ENCODE measurements around the gene KCTD4. TPM values are rescaled to one million over a fixed set of nuclear protein-coding genes. Genes with fewer than 3 reads are reported as not detected.

KCTD4 gene
- total and polyA plus RNA-seq, 2 experiments from 2014 or later: not detected

DNA sequence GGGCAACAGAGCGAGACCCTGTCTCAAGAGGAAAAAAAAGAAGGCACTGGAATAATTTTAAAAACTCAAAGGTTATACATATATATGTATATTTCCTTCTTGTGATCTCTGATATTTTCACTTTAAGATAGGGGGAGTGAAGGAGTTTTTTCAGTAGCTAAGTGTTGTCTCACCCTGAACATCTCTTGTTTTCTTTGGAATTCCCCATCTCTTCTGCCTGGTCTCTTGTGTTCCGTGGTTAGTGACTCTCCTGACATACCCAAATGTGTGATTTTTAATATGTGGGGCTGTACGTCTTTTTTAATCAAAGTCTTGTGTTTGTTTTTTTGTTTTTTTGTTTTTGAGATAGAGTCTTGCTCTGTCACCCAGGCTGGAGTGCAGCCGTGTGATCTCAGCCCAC lies 15.3 kb upstream of the KCTD4 start:
- H3K27me3 ChIP-seq: no peaks in the 10 kb centered on the region
- H3K27ac ChIP-seq: no peak overlapping the region
- H3K36me3 ChIP-seq: no peaks in the 10 kb centered on the region
- H3K4me1 ChIP-seq (ENCODE audit: low read depth): no peaks in the 10 kb centered on the region
- TF ChIP-seq, protein P1, sequence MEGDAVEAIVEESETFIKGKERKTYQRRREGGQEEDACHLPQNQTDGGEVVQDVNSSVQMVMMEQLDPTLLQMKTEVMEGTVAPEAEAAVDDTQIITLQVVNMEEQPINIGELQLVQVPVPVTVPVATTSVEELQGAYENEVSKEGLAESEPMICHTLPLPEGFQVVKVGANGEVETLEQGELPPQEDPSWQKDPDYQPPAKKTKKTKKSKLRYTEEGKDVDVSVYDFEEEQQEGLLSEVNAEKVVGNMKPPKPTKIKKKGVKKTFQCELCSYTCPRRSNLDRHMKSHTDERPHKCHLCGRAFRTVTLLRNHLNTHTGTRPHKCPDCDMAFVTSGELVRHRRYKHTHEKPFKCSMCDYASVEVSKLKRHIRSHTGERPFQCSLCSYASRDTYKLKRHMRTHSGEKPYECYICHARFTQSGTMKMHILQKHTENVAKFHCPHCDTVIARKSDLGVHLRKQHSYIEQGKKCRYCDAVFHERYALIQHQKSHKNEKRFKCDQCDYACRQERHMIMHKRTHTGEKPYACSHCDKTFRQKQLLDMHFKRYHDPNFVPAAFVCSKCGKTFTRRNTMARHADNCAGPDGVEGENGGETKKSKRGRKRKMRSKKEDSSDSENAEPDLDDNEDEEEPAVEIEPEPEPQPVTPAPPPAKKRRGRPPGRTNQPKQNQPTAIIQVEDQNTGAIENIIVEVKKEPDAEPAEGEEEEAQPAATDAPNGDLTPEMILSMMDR (IDR thresholded peaks at IDR 0.05; ENCODE audit: low read depth, low read length): no peak
- no peak for DNase-seq (ENCODE audit: low read depth in 1 of 2, low spot score in 1 of 2)
- H3K4me3 ChIP-seq: no peak overlapping the region
- H3K9me3 ChIP-seq (ENCODE audit: low read depth): no peaks in the 10 kb centered on the region

DNA sequence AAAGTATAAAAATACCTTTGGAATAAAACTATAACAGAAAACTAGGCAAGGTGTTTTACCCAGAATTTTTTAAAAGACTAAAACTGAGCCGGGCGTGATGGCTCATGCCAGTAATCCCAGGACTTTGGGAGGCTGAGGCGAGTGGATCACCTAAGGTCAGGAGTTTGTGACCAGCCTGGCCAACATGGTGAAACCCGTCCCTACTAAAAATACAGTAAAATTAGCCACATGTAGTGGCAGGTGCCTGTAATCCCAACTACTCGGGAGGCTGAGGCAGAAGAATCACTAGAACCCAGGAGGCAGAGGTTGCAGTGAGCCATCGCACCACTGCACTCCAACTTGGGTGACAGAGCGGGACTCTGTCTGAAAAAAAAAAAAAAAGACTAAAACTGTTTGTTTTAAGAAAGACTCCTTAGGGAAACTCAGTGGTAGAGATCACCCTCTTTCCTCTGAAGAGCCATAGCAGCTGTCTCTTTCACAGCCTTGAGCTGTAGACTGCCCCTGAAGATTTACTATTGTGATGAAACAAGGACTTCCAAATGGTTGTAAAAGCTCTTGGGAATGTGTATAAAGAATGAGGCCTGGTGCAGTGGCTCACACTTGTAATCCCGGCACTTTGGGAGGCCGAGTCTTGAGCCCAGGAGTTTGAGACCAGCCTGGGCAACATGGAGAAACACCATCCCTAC lies 14.7 kb upstream of the KCTD4 start:
- DNase-seq (ENCODE audit: low read depth in 1 of 2, low spot score in 1 of 2): no peak
- Histone ChIP-seq H3K9me3 (ENCODE audit: low read depth) (no peaks in the 10 kb centered on the region), H3K27me3 (no peaks in the 10 kb centered on the region), H3K27ac (no peak overlapping the region), H3K36me3 (no peaks in the 10 kb centered on the region), H3K4me1 (ENCODE audit: low read depth) (no peaks in the 10 kb centered on the region), H3K4me3 (no peak overlapping the region)
- TF ChIP-seq, protein P1 (IDR thresholded peaks at IDR 0.05; ENCODE audit: low read depth, low read length): no peak

DNA sequence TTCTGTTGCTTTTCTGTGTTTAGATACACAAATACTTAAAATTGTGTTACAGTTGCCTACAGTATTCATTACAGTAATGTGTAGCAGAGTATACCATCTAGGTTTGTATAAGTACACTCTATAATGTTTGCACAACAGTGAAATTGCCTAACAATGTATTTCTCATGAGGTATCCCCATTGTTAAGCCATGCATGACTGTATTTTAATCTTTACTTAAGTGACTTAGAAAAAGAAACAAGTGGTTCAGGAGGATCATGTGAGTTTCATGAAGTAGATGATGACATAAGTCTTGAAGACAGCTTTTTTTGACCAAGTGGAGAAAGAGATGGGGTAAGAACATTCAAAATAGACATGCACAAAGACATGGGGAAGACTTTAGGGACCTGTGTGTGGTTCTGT lies 8.4 kb upstream of the KCTD4 start:
- H3K9me3 ChIP-seq (ENCODE audit: low read depth): no peaks in the 10 kb centered on the region
- peaks cover 5% of the 10 kb centered on the region for H3K36me3 ChIP-seq
- H3K4me3 ChIP-seq: no peak overlapping the region
- no peaks in the 10 kb centered on the region for H3K4me1 ChIP-seq (ENCODE audit: low read depth)
- H3K27me3 ChIP-seq: no peaks in the 10 kb centered on the region
- DNase-seq (ENCODE audit: low read depth in 1 of 2, low spot score in 1 of 2): peak in 1 of 2 donors; percentile 57
- TF ChIP-seq, protein P1 (IDR thresholded peaks at IDR 0.05; ENCODE audit: low read depth, low read length): no peak
- no peak overlapping the region for H3K27ac ChIP-seq

DNA sequence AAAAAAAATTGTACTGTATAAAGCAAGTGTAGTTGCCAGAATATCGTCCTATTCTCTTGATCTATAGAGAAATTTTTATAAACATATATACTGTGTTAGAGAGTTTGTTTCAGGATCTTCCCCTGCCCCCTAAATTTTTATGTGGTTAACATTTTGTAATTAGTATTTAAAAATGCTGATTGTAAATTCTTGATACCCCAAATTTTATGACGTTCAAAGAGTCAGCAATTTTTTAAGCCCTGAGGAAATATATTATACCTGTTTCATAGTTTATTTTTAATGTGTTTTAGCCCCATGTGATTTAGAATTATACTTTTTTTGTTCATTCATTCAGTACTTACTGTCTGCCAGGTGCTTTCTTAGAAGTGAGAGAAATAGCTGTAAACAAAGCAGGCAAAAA lies 7.3 kb upstream of the KCTD4 start:
- DNase-seq (ENCODE audit: low read depth in 1 of 2, low spot score in 1 of 2): no peak
- TF ChIP-seq, protein P1 (IDR thresholded peaks at IDR 0.05; ENCODE audit: low read depth, low read length): no peak
- Histone ChIP-seq H3K4me3 (no peak overlapping the region), H3K36me3 (peaks cover 5% of the 10 kb centered on the region), H3K9me3 (ENCODE audit: low read depth) (no peaks in the 10 kb centered on the region), H3K27ac (no peak overlapping the region), H3K4me1 (ENCODE audit: low read depth) (no peaks in the 10 kb centered on the region), H3K27me3 (no peaks in the 10 kb centered on the region)

DNA sequence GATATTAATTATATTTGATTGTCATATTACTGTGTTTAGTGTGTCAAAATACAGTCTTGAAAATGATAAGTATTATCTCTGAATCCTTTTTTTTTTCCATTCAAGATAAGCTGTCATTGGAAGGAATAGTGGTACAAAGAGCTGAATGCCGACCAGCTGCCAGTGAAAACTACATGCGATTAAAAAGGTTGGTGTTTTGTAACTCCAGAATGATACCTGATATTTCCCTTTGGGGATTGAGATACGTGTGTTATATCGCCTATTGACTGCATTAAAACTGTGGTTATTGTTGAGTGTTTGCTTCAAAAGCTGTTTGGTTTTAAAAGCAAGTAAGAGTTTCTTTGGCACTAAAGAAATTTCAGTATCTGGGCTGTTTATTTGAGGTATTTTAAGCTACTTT lies 6.5 kb upstream of the KCTD4 start:
- DNase-seq (ENCODE audit: low read depth in 1 of 2, low spot score in 1 of 2): no peak
- peaks cover 5% of the 10 kb centered on the region for H3K36me3 ChIP-seq
- H3K4me3 ChIP-seq: no peak overlapping the region
- no peaks in the 10 kb centered on the region for H3K4me1 ChIP-seq (ENCODE audit: low read depth)
- no peak overlapping the region for H3K27ac ChIP-seq
- H3K27me3 ChIP-seq: no peaks in the 10 kb centered on the region
- TF ChIP-seq, protein P1 (IDR thresholded peaks at IDR 0.05; ENCODE audit: low read depth, low read length): no peak
- H3K9me3 ChIP-seq (ENCODE audit: low read depth): no peaks in the 10 kb centered on the region

All from cardiac muscle cell (in vitro differentiated cells and primary cell).